Panc1 (cell line): ENCODE results near the gene FOXO6. TPM values are rescaled to one million over a fixed set of nuclear protein-coding genes. Genes with fewer than 3 reads are reported as not detected.

Source experiments
- ATAC-seq: fragments of 200-7000 bp; cut with Tn5 transposase; 2 replicates; pipeline ENCODE4 v1.9.1; 2020; ENCODE audit warnings: mild to moderate bottlenecking, moderate library complexity
- BruUV-seq: library from RNA; stranded (reverse); fragments of 400-500 nt; replicated peaks from 2 replicates; lab custom pipeline; 2021; lab: Mats Ljungman, UMichigan
- CTCF ChIA-PET: fragments of 300-600 bp; sonication (Branson Sonifier 250); formaldehyde crosslinking; loops from one replicate; lab custom pipeline; 2022; ENCODE audit warnings: antibody characterized with exemption; lab: Charles Lee
- POLR2A ChIA-PET: fragments of 300-600 bp; sonication (Branson Sonifier 250); formaldehyde crosslinking; loops from one replicate; lab custom pipeline; 2022; ENCODE audit warnings: antibody characterized with exemption; lab: Charles Lee
- DNase-seq: peaks from one replicate; pipeline ENCODE4 v3.0.0-alpha.2; 2010; ENCODE audit warnings: low read depth, low spot score
- H3K27ac ChIP-seq: 2 replicates; pipeline ENCODE4 v1.5.1; 2011; ENCODE audit warnings: mild to moderate bottlenecking, low read length, inconsistent platforms
- H3K27me3 ChIP-seq: fragments of 200-500 bp; sonication (Bioruptor generic); 2 replicates; pipeline ENCODE4 v1.6.0; 2014; ENCODE audit warnings: low read length, inconsistent platforms; ENCODE audit not compliant: control insufficient read depth, insufficient read depth
- H3K36me3 ChIP-seq: fragments of 200-500 bp; sonication (Bioruptor generic); 2 replicates; pipeline ENCODE4 v1.5.1; 2014; ENCODE audit warnings: inconsistent platforms, mild to moderate bottlenecking, low read length, moderate library complexity; ENCODE audit not compliant: control insufficient read depth, insufficient read depth
- H3K4me1 ChIP-seq: 2 replicates; pipeline ENCODE4 v1.5.1; 2011; ENCODE audit warnings: inconsistent platforms, mild to moderate bottlenecking, low read length, moderate library complexity; ENCODE audit not compliant: control insufficient read depth, insufficient read depth
- H3K4me3 ChIP-seq, 2 experiments: 2 replicates each; pipeline ENCODE4 v1.5.1; 2011 to 2012; ENCODE audit warnings: low read depth in 2 of 2, low read length in 2 of 2, mild to moderate bottlenecking in 2 of 2, inconsistent platforms in 1 of 2, moderate library complexity in 1 of 2
- H3K9me3 ChIP-seq: fragments of 200-500 bp; sonication (Bioruptor generic); 2 replicates; pipeline ENCODE4 v1.5.1; 2014; ENCODE audit warnings: low read depth, mild to moderate bottlenecking, inconsistent platforms, low read length, moderate library complexity; ENCODE audit not compliant: control insufficient read depth, insufficient read depth
- CTCF ChIP-seq: fragments of 450-650 bp; IDR thresholded peaks from 2 replicates; pipeline ENCODE4 v1.5.1; 2017; ENCODE audit warnings: mild to moderate bottlenecking
- POLR2AphosphoS5 ChIP-seq: IDR thresholded peaks from 2 replicates; pipeline ENCODE4 v1.6.1; 2012; ENCODE audit warnings: mild to moderate bottlenecking, low read depth, low read length, moderate library complexity
- REST ChIP-seq, 2 experiments: IDR thresholded peaks; 2 replicates each; pipeline ENCODE4 v1.6.1; 2011 to 2012; ENCODE audit warnings: low read depth in 2 of 2, control low read depth in 1 of 2, low read length in 1 of 2, mild to moderate bottlenecking in 1 of 2, moderate library complexity in 1 of 2; ENCODE audit not compliant: insufficient read depth in 1 of 2
- SIN3A ChIP-seq: IDR thresholded peaks from 2 replicates; pipeline ENCODE4 v1.6.1; 2012; ENCODE audit warnings: low read depth, mild to moderate bottlenecking, low read length, moderate library complexity, borderline replicate concordance; ENCODE audit not compliant: insufficient read depth
- TCF7L2 ChIP-seq: IDR thresholded peaks from 2 replicates; pipeline ENCODE4 v1.6.1; 2011; ENCODE audit warnings: mild to moderate bottlenecking, low read depth, low read length, inconsistent platforms
- in situ Hi-C: cut with HindIII; loops from 2 replicates; pipeline ENCODE4 v1.10.0; 2016; ENCODE audit warnings: low sequenced_read_pairs, low pct_unique_long_range_greater_than_20kb
- intact Hi-C: fragments of 100-400 bp; cut with micrococcal nuclease; formaldehyde crosslinking; loops from one replicate; pipeline ENCODE4 v1.10.0; 2022; ENCODE audit not compliant: unreplicated experiment
- total RNA-seq: library from RNA; stranded (reverse); gene quantifications from one replicate; pipeline ENCODE4 v1.2.1, GENCODE V29; 2021; ENCODE audit not compliant: unreplicated experiment

FOXO6 gene
- total RNA-seq, 1 experiment from 2014 or later: 2.5 TPM

GRCh38 chr1:41413748-41414281, 52.6 kb downstream of the FOXO6 start:
- H3K9me3 ChIP-seq: no peaks in the 10 kb centered on the region
- CTCF ChIA-PET: no interaction called here
- no peak overlapping the region for H3K27ac ChIP-seq
- H3K4me1 ChIP-seq: peaks cover 26% of the 10 kb centered on the region
- H3K36me3 ChIP-seq: no peaks in the 10 kb centered on the region
- POLR2A ChIA-PET: no interaction called here
- H3K4me3 ChIP-seq: no peak overlapping the region
- H3K27me3 ChIP-seq: peaks cover 4% of the 10 kb centered on the region; the same call in 1 of the 2 replicates
- in situ Hi-C loops: no loop called here
- intact Hi-C loops: no loop called here
- no peak for DNase-seq
- ATAC-seq: no peak
- TF ChIP-seq TCF7L2: no peak
- no peak for TF ChIP-seq POLR2AphosphoS5
- no peak for TF ChIP-seq SIN3A
- TF ChIP-seq CTCF: no peak
- TF ChIP-seq REST (IDR thresholded peaks at IDR 0.05; ENCODE audit: insufficient read depth in 1 of 2, low read depth in 2 of 2, low read length in 1 of 2): no peak
- no TSS peak for BruUV-seq

GRCh38 chr1:41414296-41414695, 53.1 kb downstream of the FOXO6 start:
- ATAC-seq (no peak), DNase-seq (no peak)
- BruUV-seq: no TSS peak
- Histone ChIP-seq H3K36me3 (no peaks in the 10 kb centered on the region), H3K4me1 (peaks cover 29% of the 10 kb centered on the region), H3K27ac (no peak overlapping the region), H3K27me3 (peaks cover 4% of the 10 kb centered on the region; the same call in 1 of the 2 replicates), H3K4me3 (no peak overlapping the region), H3K9me3 (no peaks in the 10 kb centered on the region)
- in situ Hi-C loops: no loop called here
- intact Hi-C loops: no loop called here
- POLR2A ChIA-PET: no interaction called here
- TF ChIP-seq CTCF (no peak), TCF7L2 (0 out of 2 replicates have a peak, but pooled peaks have one; percentile 56), SIN3A (no peak), POLR2AphosphoS5 (no peak), REST (IDR thresholded peaks at IDR 0.05; ENCODE audit: insufficient read depth in 1 of 2, low read depth in 2 of 2, low read length in 1 of 2) (no peak)
- CTCF ChIA-PET: interaction anchor here (1.1 kb wide), 1 partner anchor 131 kb away, joined by 3 read pairs; no protein-coding TSS in a partner anchor
